Liver (tissue), 3 donors: Measurements from ENCODE around the gene RAP1GAP2.

Source experiments
- FOXA1 ChIP-seq: IDR thresholded peaks from 2 replicates; pipeline ENCODE4 v1.6.1; 2016; ENCODE audit warnings: antibody characterized with exemption
- HNF4A ChIP-seq, 2 donors: conservative IDR thresholded peaks; 2 replicates each; pipeline ENCODE4 v1.6.1; 2016; ENCODE audit warnings: antibody characterized with exemption in 2 of 2, mild to moderate bottlenecking in 2 of 2
- TAF1 ChIP-seq: conservative IDR thresholded peaks from 2 replicates; pipeline ENCODE4 v1.6.1; 2016; ENCODE audit warnings: antibody characterized with exemption, mild to moderate bottlenecking
- TF ChIP-seq, protein P1 (sequence below): fragments of 150-350 bp; IDR thresholded peaks from 2 replicates; pipeline ENCODE4 v1.5.1; 2017; ENCODE audit warnings: improper control_type of control experiment, low read depth, low read length; ENCODE audit not compliant: missing input control
- TF ChIP-seq, protein P2 (sequence below): IDR thresholded peaks from 2 replicates; pipeline ENCODE4 v1.6.1; 2016; ENCODE audit warnings: antibody characterized with exemption, mild to moderate bottlenecking
- donor health status: healthy.
- donor health status: healthy.

DNA sequence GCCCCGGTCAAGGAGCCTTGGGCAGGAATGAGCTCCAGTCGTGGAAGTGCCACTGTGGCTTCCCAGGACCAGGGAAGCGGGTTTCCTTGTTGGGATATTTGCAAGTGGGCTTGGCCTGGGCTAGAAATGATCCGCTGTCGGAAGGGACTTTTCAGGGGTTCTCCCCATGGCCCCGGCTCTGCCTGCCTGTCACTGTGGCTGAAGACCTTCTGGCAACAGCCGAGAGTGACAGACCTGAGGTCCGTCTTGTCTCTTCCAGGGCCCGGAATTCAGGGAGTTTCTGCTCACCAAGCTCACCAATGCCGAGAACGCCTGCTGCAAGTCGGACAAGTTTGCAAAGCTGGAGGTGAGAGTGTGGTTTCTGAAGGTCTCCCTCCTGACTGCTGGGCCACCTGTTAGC, 209.5 kb downstream of the RAP1GAP2 start:
- TF ChIP-seq HNF4A (conservative IDR thresholded peaks at IDR 0.05), result no peak
- TF ChIP-seq, protein P1, sequence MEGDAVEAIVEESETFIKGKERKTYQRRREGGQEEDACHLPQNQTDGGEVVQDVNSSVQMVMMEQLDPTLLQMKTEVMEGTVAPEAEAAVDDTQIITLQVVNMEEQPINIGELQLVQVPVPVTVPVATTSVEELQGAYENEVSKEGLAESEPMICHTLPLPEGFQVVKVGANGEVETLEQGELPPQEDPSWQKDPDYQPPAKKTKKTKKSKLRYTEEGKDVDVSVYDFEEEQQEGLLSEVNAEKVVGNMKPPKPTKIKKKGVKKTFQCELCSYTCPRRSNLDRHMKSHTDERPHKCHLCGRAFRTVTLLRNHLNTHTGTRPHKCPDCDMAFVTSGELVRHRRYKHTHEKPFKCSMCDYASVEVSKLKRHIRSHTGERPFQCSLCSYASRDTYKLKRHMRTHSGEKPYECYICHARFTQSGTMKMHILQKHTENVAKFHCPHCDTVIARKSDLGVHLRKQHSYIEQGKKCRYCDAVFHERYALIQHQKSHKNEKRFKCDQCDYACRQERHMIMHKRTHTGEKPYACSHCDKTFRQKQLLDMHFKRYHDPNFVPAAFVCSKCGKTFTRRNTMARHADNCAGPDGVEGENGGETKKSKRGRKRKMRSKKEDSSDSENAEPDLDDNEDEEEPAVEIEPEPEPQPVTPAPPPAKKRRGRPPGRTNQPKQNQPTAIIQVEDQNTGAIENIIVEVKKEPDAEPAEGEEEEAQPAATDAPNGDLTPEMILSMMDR, result no peak
- TF ChIP-seq, protein P2, sequence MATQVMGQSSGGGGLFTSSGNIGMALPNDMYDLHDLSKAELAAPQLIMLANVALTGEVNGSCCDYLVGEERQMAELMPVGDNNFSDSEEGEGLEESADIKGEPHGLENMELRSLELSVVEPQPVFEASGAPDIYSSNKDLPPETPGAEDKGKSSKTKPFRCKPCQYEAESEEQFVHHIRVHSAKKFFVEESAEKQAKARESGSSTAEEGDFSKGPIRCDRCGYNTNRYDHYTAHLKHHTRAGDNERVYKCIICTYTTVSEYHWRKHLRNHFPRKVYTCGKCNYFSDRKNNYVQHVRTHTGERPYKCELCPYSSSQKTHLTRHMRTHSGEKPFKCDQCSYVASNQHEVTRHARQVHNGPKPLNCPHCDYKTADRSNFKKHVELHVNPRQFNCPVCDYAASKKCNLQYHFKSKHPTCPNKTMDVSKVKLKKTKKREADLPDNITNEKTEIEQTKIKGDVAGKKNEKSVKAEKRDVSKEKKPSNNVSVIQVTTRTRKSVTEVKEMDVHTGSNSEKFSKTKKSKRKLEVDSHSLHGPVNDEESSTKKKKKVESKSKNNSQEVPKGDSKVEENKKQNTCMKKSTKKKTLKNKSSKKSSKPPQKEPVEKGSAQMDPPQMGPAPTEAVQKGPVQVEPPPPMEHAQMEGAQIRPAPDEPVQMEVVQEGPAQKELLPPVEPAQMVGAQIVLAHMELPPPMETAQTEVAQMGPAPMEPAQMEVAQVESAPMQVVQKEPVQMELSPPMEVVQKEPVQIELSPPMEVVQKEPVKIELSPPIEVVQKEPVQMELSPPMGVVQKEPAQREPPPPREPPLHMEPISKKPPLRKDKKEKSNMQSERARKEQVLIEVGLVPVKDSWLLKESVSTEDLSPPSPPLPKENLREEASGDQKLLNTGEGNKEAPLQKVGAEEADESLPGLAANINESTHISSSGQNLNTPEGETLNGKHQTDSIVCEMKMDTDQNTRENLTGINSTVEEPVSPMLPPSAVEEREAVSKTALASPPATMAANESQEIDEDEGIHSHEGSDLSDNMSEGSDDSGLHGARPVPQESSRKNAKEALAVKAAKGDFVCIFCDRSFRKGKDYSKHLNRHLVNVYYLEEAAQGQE, result no peak
- TF ChIP-seq TAF1, result no peak
- no peak for TF ChIP-seq FOXA1
